Measurements from ENCODE around the gene CRYBG1. TPM values are rescaled to one million over a fixed set of nuclear protein-coding genes. Genes with fewer than 3 reads are reported as not detected.

The CRYBG1 gene
- total RNA-seq, 4 donors from 2014 or later: 7.9 to 14.4 (median 11.1) TPM

DNA sequence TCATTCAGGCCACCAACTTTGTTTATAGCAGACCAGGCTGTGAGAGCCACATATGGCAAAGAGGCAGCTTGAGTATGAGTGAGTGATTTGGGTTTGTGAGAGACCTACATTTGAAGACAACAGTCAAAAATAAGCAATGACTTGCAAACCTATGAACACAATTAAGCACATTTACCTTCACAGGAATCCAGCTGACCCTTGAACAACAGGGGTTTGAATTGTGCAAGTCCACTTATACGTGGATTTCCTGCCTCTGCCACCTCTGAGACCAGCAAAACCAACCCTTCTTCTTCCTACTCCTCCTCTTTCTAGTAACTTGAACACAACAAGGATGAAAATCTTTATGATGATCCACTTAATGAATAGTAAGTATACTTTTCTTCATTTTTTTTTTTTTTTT is 258.7 kb downstream of the CRYBG1 start:
- Histone ChIP-seq H3K36me3 (peaks cover 0 to 3% of the 10 kb centered on the region in 2 donors), H3K4me1 (no peaks in the 10 kb centered on the region), H3K4me3 (replicated peaks in 1 of 3) (no peak overlapping the region), H3K9me3 (no peaks in the 10 kb centered on the region), H3K27ac (no peak overlapping the region), H3K27me3 (no peaks in the 10 kb centered on the region)
- no peak for DNase-seq
- 78 to 88% methylated on average over 1 of the region's 1 CpG for WGBS, 2 donors
- intact Hi-C loops (cut with DNase I): no loop called here
- TF ChIP-seq, protein P1, sequence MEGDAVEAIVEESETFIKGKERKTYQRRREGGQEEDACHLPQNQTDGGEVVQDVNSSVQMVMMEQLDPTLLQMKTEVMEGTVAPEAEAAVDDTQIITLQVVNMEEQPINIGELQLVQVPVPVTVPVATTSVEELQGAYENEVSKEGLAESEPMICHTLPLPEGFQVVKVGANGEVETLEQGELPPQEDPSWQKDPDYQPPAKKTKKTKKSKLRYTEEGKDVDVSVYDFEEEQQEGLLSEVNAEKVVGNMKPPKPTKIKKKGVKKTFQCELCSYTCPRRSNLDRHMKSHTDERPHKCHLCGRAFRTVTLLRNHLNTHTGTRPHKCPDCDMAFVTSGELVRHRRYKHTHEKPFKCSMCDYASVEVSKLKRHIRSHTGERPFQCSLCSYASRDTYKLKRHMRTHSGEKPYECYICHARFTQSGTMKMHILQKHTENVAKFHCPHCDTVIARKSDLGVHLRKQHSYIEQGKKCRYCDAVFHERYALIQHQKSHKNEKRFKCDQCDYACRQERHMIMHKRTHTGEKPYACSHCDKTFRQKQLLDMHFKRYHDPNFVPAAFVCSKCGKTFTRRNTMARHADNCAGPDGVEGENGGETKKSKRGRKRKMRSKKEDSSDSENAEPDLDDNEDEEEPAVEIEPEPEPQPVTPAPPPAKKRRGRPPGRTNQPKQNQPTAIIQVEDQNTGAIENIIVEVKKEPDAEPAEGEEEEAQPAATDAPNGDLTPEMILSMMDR (IDR thresholded peaks at IDR 0.05): no peak
- no peak for TF ChIP-seq POLR2A (IDR thresholded peaks at IDR 0.05)

- TF ChIP-seq, protein P1 (IDR thresholded peaks at IDR 0.05): no peak
- TF ChIP-seq POLR2A (IDR thresholded peaks at IDR 0.05): no peak
- no peak overlapping the region for H3K27ac ChIP-seq
- WGBS, 2 donors: 89 to 94% methylated on average over 3 of the region's 3 CpGs
These were observed 260.6 kb downstream of the CRYBG1 start for GRCh38 chr6:106620931-106621672.

More at GRCh38 chr6:106620931-106621672, 260.6 kb downstream of the CRYBG1 start:
- peaks cover 0 to 3% of the 10 kb centered on the region in 2 donors for H3K36me3 ChIP-seq
- no peaks in the 10 kb centered on the region for H3K9me3 ChIP-seq
- no peaks in the 10 kb centered on the region for H3K27me3 ChIP-seq
- no peak overlapping the region for H3K4me3 ChIP-seq (replicated peaks in 1 of 3)
- intact Hi-C loops (cut with DNase I): no loop called here
- peaks cover 3 to 4% of the 10 kb centered on the region in 2 donors for H3K4me1 ChIP-seq
- DNase-seq: no peak

Small RNA genes lying within 50 kb of the gene (small RNA-seq; reads per million reads assigned to genes)
- gene RF00019 (not detected), gene RNA5SP211 (not detected), gene RNU6-527P (not detected)

Other genes with a start within 250 kb of the CRYBG1 start
- 10 to 100 TPM; 44.4 to 58.7 (median 48.7) TPM for gene ATG5, start 35.0 kb upstream of the CRYBG1 start, total RNA-seq